Measurements from ENCODE around the gene WDR87. TPM values are rescaled to one million over a fixed set of nuclear protein-coding genes. Genes with fewer than 3 reads are reported as not detected.

WDR87 gene
- total and polyA plus RNA-seq, 2 donors (not counting 3 experiments of a cell fraction or from before 2014, with no cell fraction given) = not detected

GRCh38 chr19:37948362-37948761 is 42.0 kb upstream of the WDR87 start:
- H3K9ac ChIP-seq (replicated peaks; ENCODE audit: extremely low read depth, insufficient read depth, low read length) = no peak overlapping the region
- TF ChIP-seq CTCF (IDR thresholded peaks at IDR 0.05; ENCODE audit: extremely low read depth in 1 of 2, insufficient read depth in 1 of 2, low read depth in 1 of 2, low read length in 2 of 2) = no peak
- no peak for TF ChIP-seq EZH2 (IDR thresholded peaks at IDR 0.05; ENCODE audit: borderline replicate concordance, low read depth, low read length, severe bottlenecking)
- TF ChIP-seq POLR2A (IDR thresholded peaks at IDR 0.05; ENCODE audit: low read depth, low read length) = no peak
- no peak for TF ChIP-seq GATA2 (IDR thresholded peaks at IDR 0.05; ENCODE audit: insufficient read depth, insufficient read length, low read depth, low read length)
- TF ChIP-seq MYC (IDR thresholded peaks at IDR 0.05; ENCODE audit: low read depth, low read length) = no peak
- no peak for TF ChIP-seq POLR2AphosphoS5 (IDR thresholded peaks at IDR 0.05; ENCODE audit: insufficient read depth, low read depth, low read length)
- TF ChIP-seq MAX (IDR thresholded peaks at IDR 0.05; ENCODE audit: insufficient read depth, insufficient read length) = no peak
- dilution Hi-C loops (cut with MboI; ENCODE audit: extremely low pct_ligation_motif_present, low sequenced_read_pairs) = no loop called here
- H4K20me1 ChIP-seq (replicated peaks; ENCODE audit: control insufficient read depth, extremely low read depth, insufficient read depth, low read length) = no peaks in the 10 kb centered on the region
- FAIRE-seq (no peak), DNase-seq (ENCODE audit: low read depth, low spot score) (no peak)
- no peaks in the 10 kb centered on the region for H3K9me1 ChIP-seq (replicated peaks; ENCODE audit: control insufficient read depth, extremely low read depth, insufficient read depth, low read length)
- no peak overlapping the region for H2AFZ ChIP-seq (ENCODE audit: low read depth, low read length)
- intact Hi-C loops (cut with micrococcal nuclease) = no loop called here
- peaks cover 46% of the 10 kb centered on the region for H3K79me2 ChIP-seq (ENCODE audit: control insufficient read depth, insufficient read depth, low read length)
- H3K36me3 ChIP-seq (ENCODE audit: control insufficient read depth in 2 of 2, extremely low read depth in 1 of 2, insufficient read depth in 2 of 2, low read length in 2 of 2) = no peaks in the 10 kb centered on the region
- no peak overlapping the region for H3K27ac ChIP-seq (ENCODE audit: insufficient read depth, low read depth, low read length)
- H3K27me3 ChIP-seq (ENCODE audit: control insufficient read depth in 2 of 2, insufficient read depth in 2 of 2, low read length in 2 of 2) = no peaks in the 10 kb centered on the region
- H3K9me3 ChIP-seq (replicated peaks; ENCODE audit: control insufficient read depth, insufficient read depth, low read length) = no peaks in the 10 kb centered on the region
- no peak overlapping the region for H3K4me2 ChIP-seq (ENCODE audit: insufficient read depth, low read length)
- no peak overlapping the region for H3K4me3 ChIP-seq (replicated peaks in 1 of 3; ENCODE audit: insufficient read depth in 1 of 3, low read depth in 1 of 3, low read length in 3 of 3)
- no TSS peak for BruUV-seq (replicated peaks)
- no peaks in the 10 kb centered on the region for H3K4me1 ChIP-seq (ENCODE audit: control insufficient read depth, extremely low read depth, insufficient read depth, low read length)
- ChIA-PET POLR2A (no interaction called here), CTCF (no interaction called here)

All from endothelial cell of umbilical vein (primary cell).